ENCODE results near the gene ARL14EP.

DNA sequence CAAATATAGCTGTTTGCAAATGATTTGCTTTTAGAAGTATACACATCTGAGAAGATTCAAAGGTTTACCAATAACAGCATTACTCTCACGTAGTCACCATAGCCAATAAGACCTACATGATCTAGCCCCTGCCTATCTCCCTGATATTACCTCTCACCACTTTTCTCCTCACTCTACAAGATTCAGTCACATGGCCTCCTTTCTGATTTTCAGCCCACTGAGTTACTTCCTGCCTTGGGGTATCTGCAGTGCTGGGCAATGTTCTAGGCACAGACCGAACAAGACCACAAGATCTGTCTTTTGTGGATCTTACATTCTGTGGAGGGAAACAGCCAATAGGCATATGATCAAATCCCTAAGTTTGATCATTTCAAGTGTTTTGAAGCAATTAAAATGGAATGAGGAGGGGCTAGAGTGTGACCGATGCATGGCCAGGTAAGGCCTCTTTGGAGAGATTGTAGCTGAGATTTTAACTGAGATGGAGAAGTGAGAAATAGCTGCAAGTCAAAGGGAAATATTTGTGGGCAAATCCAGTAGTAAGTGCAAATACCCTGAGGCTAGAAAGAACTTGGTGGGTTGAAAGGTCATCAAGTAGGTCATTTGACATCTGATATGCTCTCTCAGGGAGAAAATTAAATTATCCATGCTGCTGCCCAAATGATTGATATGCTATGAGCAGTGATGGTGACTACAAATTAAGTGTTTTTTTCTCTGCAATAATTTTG, 43.1 kb downstream of the ARL14EP start:
- TF ChIP-seq, protein P1, sequence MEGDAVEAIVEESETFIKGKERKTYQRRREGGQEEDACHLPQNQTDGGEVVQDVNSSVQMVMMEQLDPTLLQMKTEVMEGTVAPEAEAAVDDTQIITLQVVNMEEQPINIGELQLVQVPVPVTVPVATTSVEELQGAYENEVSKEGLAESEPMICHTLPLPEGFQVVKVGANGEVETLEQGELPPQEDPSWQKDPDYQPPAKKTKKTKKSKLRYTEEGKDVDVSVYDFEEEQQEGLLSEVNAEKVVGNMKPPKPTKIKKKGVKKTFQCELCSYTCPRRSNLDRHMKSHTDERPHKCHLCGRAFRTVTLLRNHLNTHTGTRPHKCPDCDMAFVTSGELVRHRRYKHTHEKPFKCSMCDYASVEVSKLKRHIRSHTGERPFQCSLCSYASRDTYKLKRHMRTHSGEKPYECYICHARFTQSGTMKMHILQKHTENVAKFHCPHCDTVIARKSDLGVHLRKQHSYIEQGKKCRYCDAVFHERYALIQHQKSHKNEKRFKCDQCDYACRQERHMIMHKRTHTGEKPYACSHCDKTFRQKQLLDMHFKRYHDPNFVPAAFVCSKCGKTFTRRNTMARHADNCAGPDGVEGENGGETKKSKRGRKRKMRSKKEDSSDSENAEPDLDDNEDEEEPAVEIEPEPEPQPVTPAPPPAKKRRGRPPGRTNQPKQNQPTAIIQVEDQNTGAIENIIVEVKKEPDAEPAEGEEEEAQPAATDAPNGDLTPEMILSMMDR (IDR thresholded peaks at IDR 0.05) = no peak
- no peak for TF ChIP-seq POLR2A (IDR thresholded peaks at IDR 0.05)
